A673 (cell line): ENCODE results near the gene ANTXRL. TPM values are rescaled to one million over a fixed set of nuclear protein-coding genes. Genes with fewer than 3 reads are reported as not detected.

ENCODE experiments used
- BruUV-seq: library from RNA; stranded (reverse); fragments of 400-500 nt; replicated peaks from 2 replicates; lab custom pipeline; 2021; lab: Mats Ljungman, UMichigan
- CTCF ChIA-PET: fragments of 300-600 bp; sonication (Branson Sonifier 250); formaldehyde crosslinking; loops from one replicate; lab custom pipeline; 2022; ENCODE audit warnings: antibody characterized with exemption; lab: Charles Lee
- POLR2A ChIA-PET: fragments of 300-600 bp; sonication (Branson Sonifier 250); formaldehyde crosslinking; loops from one replicate; lab custom pipeline; 2022; ENCODE audit warnings: antibody characterized with exemption; ENCODE audit not compliant: low non-redundant PET; lab: Charles Lee
- DNase-seq: peaks from one replicate; pipeline ENCODE4 v3.0.0-alpha.2; 2015; ENCODE audit warnings: low spot score
- H3K27ac ChIP-seq: fragments of 200-600 bp; sonication (generic); 2 replicates; pipeline ENCODE4 v1.5.1; 2016; ENCODE audit warnings: mixed run types, low read depth, mild to moderate bottlenecking, mixed read lengths, antibody characterized with exemption, low read length; ENCODE audit not compliant: poor library complexity, severe bottlenecking
- H3K27me3 ChIP-seq: fragments of 200-600 bp; sonication (generic); replicated peaks from 2 replicates; pipeline ENCODE4 v1.6.1; 2017; ENCODE audit warnings: mixed run types, low read depth, mild to moderate bottlenecking, mixed read lengths, antibody characterized with exemption, low read length; ENCODE audit not compliant: insufficient read depth, poor library complexity
- H3K36me3 ChIP-seq: fragments of 200-600 bp; sonication (generic); 2 replicates; pipeline ENCODE4 v1.6.1; 2016; ENCODE audit warnings: mixed run types, mild to moderate bottlenecking, mixed read lengths, antibody characterized with exemption, low read length; ENCODE audit not compliant: insufficient read depth, poor library complexity, severe bottlenecking
- H3K4me1 ChIP-seq: fragments of 200-600 bp; sonication (generic); 2 replicates; pipeline ENCODE4 v1.6.1; 2017; ENCODE audit warnings: mixed run types, mild to moderate bottlenecking, mixed read lengths, antibody characterized with exemption, low read length; ENCODE audit not compliant: insufficient read depth, poor library complexity, severe bottlenecking
- H3K4me3 ChIP-seq: fragments of 200-600 bp; sonication (generic); 2 replicates; pipeline ENCODE4 v1.5.1; 2016; ENCODE audit warnings: low read depth, mixed run types, mild to moderate bottlenecking, mixed read lengths, low read length; ENCODE audit not compliant: poor library complexity, severe bottlenecking
- H3K9me3 ChIP-seq: fragments of 200-600 bp; sonication (generic); 2 replicates; pipeline ENCODE4 v1.6.1; 2016; ENCODE audit warnings: mixed run types, low read depth, mild to moderate bottlenecking, mixed read lengths, antibody characterized with exemption, low read length; ENCODE audit not compliant: poor library complexity, severe bottlenecking
- CTCF ChIP-seq: fragments of 300-800, 200-600 bp; sonication (generic); conservative IDR thresholded peaks from 2 replicates; pipeline ENCODE4 v1.5.1; 2017; ENCODE audit warnings: low read depth, mild to moderate bottlenecking, antibody characterized with exemption, low read length, moderate library complexity, mixed read lengths
- EZH2 ChIP-seq: fragments of 200-600 bp; sonication (generic); IDR thresholded peaks from 2 replicates; pipeline ENCODE4 v1.6.1; 2017; ENCODE audit warnings: borderline replicate concordance, low read depth, mild to moderate bottlenecking, mixed read lengths, antibody characterized with exemption, low read length; ENCODE audit not compliant: poor library complexity, severe bottlenecking
- intact Hi-C: fragments of 100-400 bp; cut with micrococcal nuclease; formaldehyde crosslinking; loops from one replicate; pipeline ENCODE4 v1.10.0; 2022; ENCODE audit not compliant: unreplicated experiment
- total RNA-seq: library from RNA; stranded (reverse); gene quantifications from 2 replicates; pipeline ENCODE4 v1.2.3, GENCODE V29; 2021

Gene ANTXRL
- total RNA-seq, 1 experiment from 2014 or later = not detected

- no TSS peak for BruUV-seq
- TF ChIP-seq EZH2 = no peak
- TF ChIP-seq CTCF = no peak
- Histone ChIP-seq H3K27me3 (no peaks in the 10 kb centered on the region), H3K4me3 (no peak overlapping the region), H3K9me3 (no peaks in the 10 kb centered on the region), H3K4me1 (no peaks in the 10 kb centered on the region), H3K36me3 (no peaks in the 10 kb centered on the region), H3K27ac (no peak overlapping the region)
- DNase-seq = no peak
- intact Hi-C loops = no loop called here
- CTCF ChIA-PET = no interaction called here
- POLR2A ChIA-PET = no interaction called here
Observed at GRCh38 chr10:46309511-46310142, 22.8 kb downstream of the ANTXRL start.

- no peak for DNase-seq
- no TSS peak for BruUV-seq
- intact Hi-C loops = no loop called here
Observed at GRCh38 chr10:46310143-46310514, 23.3 kb downstream of the ANTXRL start.

GRCh38 chr10:46310851-46311250 is 24.1 kb downstream of the ANTXRL start:
- no peak for TF ChIP-seq CTCF
- no peak for TF ChIP-seq EZH2

More at GRCh38 chr10:46310143-46310514, 23.3 kb downstream of the ANTXRL start:
- CTCF ChIA-PET = no interaction called here
- Histone ChIP-seq H3K4me3 (no peak overlapping the region), H3K36me3 (no peaks in the 10 kb centered on the region), H3K27ac (no peak overlapping the region), H3K9me3 (no peaks in the 10 kb centered on the region), H3K4me1 (no peaks in the 10 kb centered on the region), H3K27me3 (no peaks in the 10 kb centered on the region)
- POLR2A ChIA-PET = no interaction called here
- no peak for TF ChIP-seq EZH2
- TF ChIP-seq CTCF = no peak

More at GRCh38 chr10:46310851-46311250, 24.1 kb downstream of the ANTXRL start:
- POLR2A ChIA-PET = no interaction called here
- intact Hi-C loops = no loop called here
- CTCF ChIA-PET = no interaction called here
- Histone ChIP-seq H3K36me3 (no peaks in the 10 kb centered on the region), H3K4me3 (no peak overlapping the region), H3K9me3 (no peaks in the 10 kb centered on the region), H3K27me3 (no peaks in the 10 kb centered on the region), H3K27ac (no peak overlapping the region), H3K4me1 (no peaks in the 10 kb centered on the region)
- DNase-seq = no peak
- no TSS peak for BruUV-seq
